Heart left ventricle (tissue), 16 donors: ENCODE measurements around the gene SWI5. TPM values are rescaled to one million over a fixed set of nuclear protein-coding genes. Genes with fewer than 3 reads are reported as not detected.

Experiments used
- ATAC-seq, 4 donors: fragments of 200-7000 bp; cut with Tn5 transposase; one replicate each; pipeline ENCODE4 v1.9.1; 2020 to 2022; ENCODE audit warnings: moderate library complexity in 4 of 4, mild to moderate bottlenecking in 3 of 4, moderate number of reproducible peaks in 1 of 4
- DNase-seq, 5 donors: peaks; one replicate each; pipeline ENCODE4 v3.0.0-alpha.2; 2020
- H3K27ac ChIP-seq, 12 donors: fragments of 200-600 bp; sonication (generic) in 4 of 12; one replicate each; pipeline versions ENCODE4 v1.5.0 to v1.8.0; 2016 to 2022; ENCODE audit warnings: mild to moderate bottlenecking in 2 of 12
- H3K27me3 ChIP-seq, 9 donors: fragments of 200-600 bp; sonication (generic) in 2 of 9; one replicate each; pipeline versions ENCODE4 v1.5.1 to v1.8.0; 2016 to 2022; ENCODE audit warnings: mild to moderate bottlenecking in 3 of 9
- H3K36me3 ChIP-seq, 9 donors: fragments of 200-600 bp; sonication (generic) in 2 of 9; one replicate each; pipeline versions ENCODE4 v1.5.0 to v1.8.0; 2018 to 2022; ENCODE audit warnings: mild to moderate bottlenecking in 2 of 9
- H3K4me1 ChIP-seq, 12 donors: fragments of 200-600 bp; sonication (generic) in 4 of 12; one replicate each; pipeline versions ENCODE4 v1.5.0 to v1.8.0; 2016 to 2022; ENCODE audit warnings: mild to moderate bottlenecking in 3 of 12
- H3K4me3 ChIP-seq, 12 donors: fragments of 200-600 bp; sonication (generic) in 4 of 12; one replicate each; pipeline versions ENCODE4 v1.5.0 to v1.8.0; 2017 to 2022; ENCODE audit warnings: mild to moderate bottlenecking in 9 of 12, moderate library complexity in 4 of 12
- H3K9me3 ChIP-seq, 12 donors: fragments of 200-600 bp; sonication (generic) in 4 of 12; one replicate each; pipeline versions ENCODE4 v1.5.0 to v1.8.0; 2016 to 2022; ENCODE audit warnings: mild to moderate bottlenecking in 1 of 12
- POLR2A ChIP-seq, 2 donors: fragments of 450-650 bp; IDR thresholded peaks; one replicate each; pipeline ENCODE4 v1.6.1; 2017; ENCODE audit warnings: antibody characterized with exemption in 2 of 2, mild to moderate bottlenecking in 2 of 2, moderate library complexity in 2 of 2
- WGBS, 4 donors: extraction: QIAGEN DNeasy Blood & Tissue Kit in 2 of 4; methylation state at CpG; one replicate each; pipeline versions ENCODE4 v1.1.5 to v1.1.7; 2013 to 2018; 5-methylcytosine and 5-hydroxymethylcytosine counted together
- intact Hi-C, 10 donors: fragments of 100-400 bp; cut with DNase I; formaldehyde crosslinking; loops; one replicate each; pipeline versions ENCODE4 v1.11.1 to v1.14.2; 2022
- polyA plus RNA-seq, 2 donors: library from polyadenylated mRNA; stranded (reverse); fragments of 200-250 nt; gene quantifications; one replicate each; pipeline ENCODE4 v1.2.3, GENCODE V29; 2013
- total RNA-seq, 9 donors: library from RNA; depleted of rRNA in 2 of 9; stranded (reverse); fragments of >200 nt in 2 of 9; fragmentation: NEBNext Ultra II Directional in 3 of 9; extraction: Animal tissue kit (Norgen Biotek cat#: 25700) in 3 of 9; gene quantifications; one replicate each; pipeline versions ENCODE4 v1.1.0 to v1.2.4, GENCODE V29; 2016 to 2023
- TF ChIP-seq, protein P1 (sequence below), 12 donors: fragments of 200-600 bp; sonication (generic) in 4 of 12; IDR thresholded peaks; one replicate each; pipeline versions ENCODE4 v1.5.0 to v1.8.0; 2018 to 2022; ENCODE audit warnings: antibody characterized with exemption in 12 of 12, mild to moderate bottlenecking in 5 of 12
- donor health status: ischemic (EF 13 %, LVEDD 7.1; RV severe dilation, severe dysfunction).
- donor health status: healthy with polysubstance abuse.
- donor health status: DM: no; HTN: yes; CAD: no.
- donor health status: DM: no; HTN: no; CAD: no.
- donor health status: ischemic (EF 25% LVEDD 6.9; RV normal size, moderate dysfunction).
- donor health status: ischemic (EF 25% LVEDD 5.7; RV mildly dilated, moderate dysfunction).
- donor health status: healthy.
- donor health status: DM: yes; HTN: yes; CAD: no.
- donor health status: ischemic (EF 35%, LVEDD 5.7; RV mildly dilated, moderate dysfunction).
- donor health status: nonischemic (EF 11% LVEDD 7.7; RV severe dilation, severe dysfunction).
- donor health status: DM: yes; HTN: yes; CAD: no.
- donor health status: PGD.
- donor health status: ischemic (EF 29% LVEDD 5.4; RV normal size, mild dysfunction).
- donor health status: nonischemic (EF 23%, LVEDD 6.1; RV moderate dilation, normal function).

The SWI5 gene
- total and polyA plus RNA-seq, 11 donors, result 10.8 to 30.6 (median 18.8) TPM

DNA sequence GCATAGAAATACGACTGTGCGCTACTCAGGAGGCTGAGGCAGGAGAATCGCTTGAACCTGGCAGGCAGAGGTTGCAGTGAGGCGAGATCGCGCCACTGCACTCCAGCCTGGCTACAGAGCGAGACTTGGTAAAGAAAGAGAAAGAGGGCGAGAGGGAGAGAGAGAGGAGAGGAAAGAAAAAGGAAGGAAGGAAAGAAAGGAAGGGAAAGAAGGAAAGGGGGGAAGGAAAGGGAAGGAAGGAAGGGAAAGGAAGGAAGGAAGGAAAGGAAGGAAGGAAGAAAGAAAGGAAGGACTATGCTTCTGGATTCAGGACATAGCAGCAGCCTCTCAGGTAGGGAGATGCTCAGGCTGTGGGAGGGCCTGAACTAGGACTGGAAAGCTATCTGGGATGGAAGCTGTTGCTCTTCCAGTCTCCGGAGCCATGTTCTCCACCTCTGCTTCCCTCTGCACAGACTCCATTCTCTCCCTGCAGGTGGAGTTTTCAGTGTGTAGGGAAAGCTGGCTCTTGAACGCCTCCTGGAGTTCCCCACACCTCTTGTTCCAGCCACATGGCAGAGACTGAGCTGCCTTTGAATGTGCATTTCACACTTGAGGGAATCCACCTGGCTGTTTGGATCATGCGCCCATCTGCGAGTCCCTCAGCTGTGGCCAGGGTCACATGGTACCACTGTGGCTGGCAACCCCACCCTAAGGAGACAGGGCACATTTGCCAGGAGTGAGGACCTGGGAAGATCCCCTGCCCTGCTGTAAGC, 9.1 kb downstream of the SWI5 start:
- 91 to 96% (median 95%) methylated on average over 12 of the region's 12 CpGs for WGBS, 4 donors
- H3K27me3 ChIP-seq, result no peaks in the 10 kb centered on the region
- peaks cover 0 to 42% (median 29%) of the 10 kb centered on the region in 9 donors for H3K36me3 ChIP-seq
- DNase-seq (no peak), ATAC-seq (no peak)
- peaks cover 0 to 8% (median 0%) of the 10 kb centered on the region in 12 donors for H3K4me1 ChIP-seq
- no peak for TF ChIP-seq POLR2A (IDR thresholded peaks at IDR 0.05)
- TF ChIP-seq, protein P1, sequence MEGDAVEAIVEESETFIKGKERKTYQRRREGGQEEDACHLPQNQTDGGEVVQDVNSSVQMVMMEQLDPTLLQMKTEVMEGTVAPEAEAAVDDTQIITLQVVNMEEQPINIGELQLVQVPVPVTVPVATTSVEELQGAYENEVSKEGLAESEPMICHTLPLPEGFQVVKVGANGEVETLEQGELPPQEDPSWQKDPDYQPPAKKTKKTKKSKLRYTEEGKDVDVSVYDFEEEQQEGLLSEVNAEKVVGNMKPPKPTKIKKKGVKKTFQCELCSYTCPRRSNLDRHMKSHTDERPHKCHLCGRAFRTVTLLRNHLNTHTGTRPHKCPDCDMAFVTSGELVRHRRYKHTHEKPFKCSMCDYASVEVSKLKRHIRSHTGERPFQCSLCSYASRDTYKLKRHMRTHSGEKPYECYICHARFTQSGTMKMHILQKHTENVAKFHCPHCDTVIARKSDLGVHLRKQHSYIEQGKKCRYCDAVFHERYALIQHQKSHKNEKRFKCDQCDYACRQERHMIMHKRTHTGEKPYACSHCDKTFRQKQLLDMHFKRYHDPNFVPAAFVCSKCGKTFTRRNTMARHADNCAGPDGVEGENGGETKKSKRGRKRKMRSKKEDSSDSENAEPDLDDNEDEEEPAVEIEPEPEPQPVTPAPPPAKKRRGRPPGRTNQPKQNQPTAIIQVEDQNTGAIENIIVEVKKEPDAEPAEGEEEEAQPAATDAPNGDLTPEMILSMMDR (IDR thresholded peaks at IDR 0.05), result no peak
- intact Hi-C loops, result no loop called here
- no peaks in the 10 kb centered on the region for H3K9me3 ChIP-seq
- no peak overlapping the region for H3K4me3 ChIP-seq
- H3K27ac ChIP-seq, result no peak overlapping the region

DNA sequence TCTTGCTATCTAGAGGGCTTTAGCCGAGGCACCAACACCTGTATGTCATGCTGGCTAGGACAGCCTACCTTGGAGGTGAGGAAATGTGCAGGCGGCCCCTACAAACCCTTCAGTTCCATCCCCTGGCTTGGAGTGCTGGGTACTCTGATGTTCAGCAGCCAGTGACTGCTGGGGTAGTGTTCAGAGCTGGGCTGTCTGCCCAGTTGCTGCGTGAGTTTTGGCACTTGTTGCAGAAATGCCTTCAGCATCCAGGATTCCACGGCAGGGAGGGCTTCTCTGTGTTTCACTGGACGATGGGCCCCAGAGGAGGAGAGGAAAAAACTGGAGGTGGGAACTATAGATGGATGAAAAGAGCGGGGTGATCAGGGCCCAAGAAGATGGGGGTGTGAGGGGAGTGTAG, 10.4 kb downstream of the SWI5 start:
- 33 to 50% (median 41%) methylated on average over 6 of the region's 6 CpGs for WGBS, 4 donors
- H3K4me1 ChIP-seq, result peaks cover 0 to 8% (median 0%) of the 10 kb centered on the region in 12 donors
- peak; percentile 80 to 87 (median 82) for ATAC-seq
- TF ChIP-seq POLR2A (IDR thresholded peaks at IDR 0.05), result no peak
- TF ChIP-seq, protein P1 (IDR thresholded peaks at IDR 0.05), result no peak
- intact Hi-C loops, result no loop called here
- no peaks in the 10 kb centered on the region for H3K9me3 ChIP-seq
- H3K36me3 ChIP-seq, result peaks cover 0 to 46% (median 29%) of the 10 kb centered on the region in 9 donors
- H3K27ac ChIP-seq, result no peak overlapping the region
- H3K27me3 ChIP-seq, result no peaks in the 10 kb centered on the region
- DNase-seq, result peak in 4 of 5 donors; percentile 52 to 71 (median 66)
- no peak overlapping the region for H3K4me3 ChIP-seq

- Histone ChIP-seq H3K4me3 (no peak overlapping the region), H3K4me1 (peaks cover 0 to 8% (median 0%) of the 10 kb centered on the region in 12 donors), H3K9me3 (no peaks in the 10 kb centered on the region), H3K27me3 (no peaks in the 10 kb centered on the region), H3K36me3 (peaks cover 0 to 46% (median 29%) of the 10 kb centered on the region in 9 donors), H3K27ac (no peak overlapping the region)
- WGBS, 4 donors, result 78 to 88% (median 86%) methylated on average over 11 of the region's 11 CpGs
- ATAC-seq (no peak), DNase-seq (no peak)
- intact Hi-C loops, result no loop called here
- TF ChIP-seq POLR2A (IDR thresholded peaks at IDR 0.05), result no peak
- TF ChIP-seq, protein P1 (IDR thresholded peaks at IDR 0.05), result no peak
Measured at GRCh38 chr9:128288273-128289004, 12.4 kb downstream of the SWI5 start.

DNA sequence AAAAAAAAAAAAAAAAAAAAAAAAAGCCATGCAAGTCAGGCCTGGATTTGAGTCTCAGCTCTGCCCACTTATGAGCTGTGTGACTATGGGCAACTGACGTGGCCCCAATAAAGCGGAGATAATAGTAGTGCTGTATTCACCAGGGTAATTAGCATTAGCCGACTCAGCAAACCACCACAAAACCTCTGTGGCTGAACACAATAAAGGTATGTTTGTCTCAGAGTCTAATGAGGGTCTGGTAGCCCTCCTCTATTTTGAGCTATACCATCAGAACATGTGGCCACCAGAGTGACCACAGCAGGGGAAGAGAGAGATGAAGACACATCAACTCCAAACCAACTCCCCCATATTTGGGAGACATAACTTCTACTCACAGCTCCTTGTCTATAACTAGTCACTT, 15.9 kb downstream of the SWI5 start:
- no peak for ATAC-seq
- intact Hi-C loops, result loop anchor here in 2 of 10 donors (10.0 kb wide), 2 partner anchors 53 to 343 kb away; partner anchors contain the start of gene SLC27A4 (in 1 of the 2)
- peaks cover 0 to 29% (median 12%) of the 10 kb centered on the region in 9 donors for H3K36me3 ChIP-seq
- H3K9me3 ChIP-seq, result no peaks in the 10 kb centered on the region
- TF ChIP-seq, protein P1 (IDR thresholded peaks at IDR 0.05), result no peak
- no peak for TF ChIP-seq POLR2A (IDR thresholded peaks at IDR 0.05)
- no peaks in the 10 kb centered on the region for H3K27me3 ChIP-seq
- DNase-seq, result no peak
- H3K27ac ChIP-seq, result no peak overlapping the region
- no peak overlapping the region for H3K4me3 ChIP-seq
- H3K4me1 ChIP-seq, result peaks cover 0 to 6% (median 0%) of the 10 kb centered on the region in 12 donors
- 92 to 95% (median 94%) methylated on average over 3 of the region's 3 CpGs for WGBS, 4 donors
